Colonic mucosa (tissue), 4 donors: ENCODE results near the gene C22orf15. TPM values are rescaled to one million over a fixed set of nuclear protein-coding genes. Genes with fewer than 3 reads are reported as not detected.
A peak's percentile ranks its signal among the peaks of the same experiment; 100 is the strongest.

Source experiments
- DNase-seq: peaks from one replicate; pipeline ENCODE4 v3.0.0-alpha.2; 2020
- H3K27ac ChIP-seq: fragments of 200-600 bp; one replicate; pipeline ENCODE4 v1.8.0; 2021
- H3K27me3 ChIP-seq: fragments of 200-600 bp; one replicate; pipeline ENCODE4 v1.8.0; 2021
- H3K36me3 ChIP-seq: fragments of 200-600 bp; one replicate; pipeline ENCODE4 v1.8.0; 2021
- H3K4me1 ChIP-seq: fragments of 200-600 bp; one replicate; pipeline ENCODE4 v1.8.0; 2021; ENCODE audit warnings: mild to moderate bottlenecking
- H3K4me3 ChIP-seq: fragments of 200-600 bp; one replicate; pipeline ENCODE4 v1.8.0; 2021
- H3K9ac ChIP-seq, 2 donors: one replicate each; pipeline ENCODE4 v1.7.0; 2013; ENCODE audit warnings: control low read depth in 2 of 2, low read depth in 2 of 2, low read length in 2 of 2
- H3K9me3 ChIP-seq: fragments of 200-600 bp; one replicate; pipeline ENCODE4 v1.8.0; 2021
- intact Hi-C: fragments of 100-400 bp; cut with DNase I; formaldehyde crosslinking; loops from one replicate; pipeline ENCODE4 v1.14.1; 2022
- total RNA-seq, 2 donors: library from RNA; stranded (reverse); fragmentation: NEBNext Ultra II Directional in 1 of 2; extraction: Animal tissue kit (Norgen Biotek cat#: 25700) in 1 of 2; gene quantifications; one replicate each; pipeline ENCODE4 v1.2.1, GENCODE V29; 2021
- TF ChIP-seq, protein P1 (sequence below): fragments of 200-600 bp; IDR thresholded peaks from one replicate; pipeline ENCODE4 v1.8.0; 2022; ENCODE audit warnings: antibody characterized with exemption, mild to moderate bottlenecking
- donor health status: healthy.
- donor health status: DM: no; HTN: no; CAD: no.
- donor health status: DM: no; HTN: no; CAD: no.

The C22orf15 gene
- total RNA-seq, 2 donors from 2014 or later, result not detected

DNA sequence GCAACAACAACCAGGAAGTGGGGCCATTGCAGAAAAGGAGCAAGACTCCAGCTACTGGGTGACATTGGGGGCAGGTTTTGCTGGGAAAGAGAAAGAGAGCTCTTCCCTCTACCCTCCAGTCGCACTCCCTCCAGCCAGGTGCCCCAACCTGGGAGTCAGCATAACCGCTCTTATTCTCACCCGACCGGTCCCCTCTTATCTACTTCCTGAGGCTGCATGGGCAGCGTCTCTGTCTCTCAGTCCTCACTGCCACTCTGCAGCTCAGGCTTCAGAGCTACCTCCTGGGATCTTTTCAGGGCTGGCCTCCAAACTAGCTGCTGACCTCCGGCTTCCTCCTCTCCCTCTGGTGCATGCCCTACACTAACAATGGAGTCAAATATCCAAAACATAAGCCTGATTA, 17.0 kb upstream of the C22orf15 start:
- intact Hi-C loops, result no loop called here
- H3K36me3 ChIP-seq, result no peaks in the 10 kb centered on the region
- H3K9ac ChIP-seq, result no peak overlapping the region
- H3K27ac ChIP-seq, result no peak overlapping the region
- H3K4me1 ChIP-seq, result no peaks in the 10 kb centered on the region
- H3K4me3 ChIP-seq, result no peak overlapping the region
- TF ChIP-seq, protein P1, sequence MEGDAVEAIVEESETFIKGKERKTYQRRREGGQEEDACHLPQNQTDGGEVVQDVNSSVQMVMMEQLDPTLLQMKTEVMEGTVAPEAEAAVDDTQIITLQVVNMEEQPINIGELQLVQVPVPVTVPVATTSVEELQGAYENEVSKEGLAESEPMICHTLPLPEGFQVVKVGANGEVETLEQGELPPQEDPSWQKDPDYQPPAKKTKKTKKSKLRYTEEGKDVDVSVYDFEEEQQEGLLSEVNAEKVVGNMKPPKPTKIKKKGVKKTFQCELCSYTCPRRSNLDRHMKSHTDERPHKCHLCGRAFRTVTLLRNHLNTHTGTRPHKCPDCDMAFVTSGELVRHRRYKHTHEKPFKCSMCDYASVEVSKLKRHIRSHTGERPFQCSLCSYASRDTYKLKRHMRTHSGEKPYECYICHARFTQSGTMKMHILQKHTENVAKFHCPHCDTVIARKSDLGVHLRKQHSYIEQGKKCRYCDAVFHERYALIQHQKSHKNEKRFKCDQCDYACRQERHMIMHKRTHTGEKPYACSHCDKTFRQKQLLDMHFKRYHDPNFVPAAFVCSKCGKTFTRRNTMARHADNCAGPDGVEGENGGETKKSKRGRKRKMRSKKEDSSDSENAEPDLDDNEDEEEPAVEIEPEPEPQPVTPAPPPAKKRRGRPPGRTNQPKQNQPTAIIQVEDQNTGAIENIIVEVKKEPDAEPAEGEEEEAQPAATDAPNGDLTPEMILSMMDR, result no peak
- H3K9me3 ChIP-seq, result no peaks in the 10 kb centered on the region
- H3K27me3 ChIP-seq, result no peaks in the 10 kb centered on the region
- DNase-seq, result no peak

DNA sequence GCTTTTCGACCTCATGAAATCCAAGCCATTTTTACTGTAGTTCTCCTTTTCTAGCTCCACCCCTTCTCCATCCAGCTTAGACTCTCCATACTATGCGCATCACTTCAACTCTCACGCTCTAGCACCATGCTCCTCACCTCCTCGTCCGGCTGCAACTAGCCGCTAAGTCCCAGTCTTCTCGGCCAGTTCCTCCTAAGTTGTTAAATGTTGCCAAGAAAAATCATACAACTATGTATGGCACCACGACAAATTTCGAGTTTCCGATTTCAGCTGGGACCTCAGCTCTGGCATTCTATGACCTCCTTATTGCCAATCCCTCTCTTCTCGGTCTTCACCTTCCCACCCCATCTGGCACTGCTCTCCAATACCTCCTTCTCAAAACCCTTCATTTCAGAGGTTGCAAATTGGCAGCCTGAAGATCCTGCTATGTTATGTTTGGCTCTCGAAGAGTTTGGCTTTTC, 12.9 kb upstream of the C22orf15 start:
- H3K4me1 ChIP-seq, result no peaks in the 10 kb centered on the region
- H3K27ac ChIP-seq, result no peak overlapping the region
- intact Hi-C loops, result no loop called here
- H3K9me3 ChIP-seq, result no peaks in the 10 kb centered on the region
- no peaks in the 10 kb centered on the region for H3K36me3 ChIP-seq
- H3K27me3 ChIP-seq, result no peaks in the 10 kb centered on the region
- DNase-seq, result no peak
- TF ChIP-seq, protein P1, result no peak
- H3K9ac ChIP-seq, result no peak overlapping the region
- H3K4me3 ChIP-seq, result no peak overlapping the region

DNA sequence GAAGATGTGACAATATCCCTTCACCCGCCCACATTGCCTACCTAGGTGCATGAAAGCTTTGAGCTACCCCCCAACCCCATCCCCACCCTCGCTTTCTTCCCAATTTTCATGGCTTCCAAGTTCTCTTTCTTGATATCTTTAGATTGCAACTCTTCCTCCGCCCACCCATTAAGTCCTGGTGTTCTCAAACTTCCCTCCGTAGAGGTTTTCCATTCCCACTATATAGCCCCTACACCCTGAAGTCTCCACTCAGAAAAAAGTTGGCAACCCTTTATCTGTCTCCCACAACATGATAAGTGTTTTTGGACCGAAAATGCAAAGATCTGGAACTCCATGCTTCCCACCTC, 12.4 kb upstream of the C22orf15 start:
- intact Hi-C loops, result no loop called here
- Histone ChIP-seq H3K9me3 (no peaks in the 10 kb centered on the region), H3K4me1 (no peaks in the 10 kb centered on the region), H3K27me3 (no peaks in the 10 kb centered on the region), H3K27ac (no peak overlapping the region), H3K36me3 (no peaks in the 10 kb centered on the region), H3K4me3 (peak overlapping the region; percentile 44), H3K9ac (peak overlapping the region; percentile 80 to 82)
- TF ChIP-seq, protein P1, result no peak
- DNase-seq, result no peak

DNA sequence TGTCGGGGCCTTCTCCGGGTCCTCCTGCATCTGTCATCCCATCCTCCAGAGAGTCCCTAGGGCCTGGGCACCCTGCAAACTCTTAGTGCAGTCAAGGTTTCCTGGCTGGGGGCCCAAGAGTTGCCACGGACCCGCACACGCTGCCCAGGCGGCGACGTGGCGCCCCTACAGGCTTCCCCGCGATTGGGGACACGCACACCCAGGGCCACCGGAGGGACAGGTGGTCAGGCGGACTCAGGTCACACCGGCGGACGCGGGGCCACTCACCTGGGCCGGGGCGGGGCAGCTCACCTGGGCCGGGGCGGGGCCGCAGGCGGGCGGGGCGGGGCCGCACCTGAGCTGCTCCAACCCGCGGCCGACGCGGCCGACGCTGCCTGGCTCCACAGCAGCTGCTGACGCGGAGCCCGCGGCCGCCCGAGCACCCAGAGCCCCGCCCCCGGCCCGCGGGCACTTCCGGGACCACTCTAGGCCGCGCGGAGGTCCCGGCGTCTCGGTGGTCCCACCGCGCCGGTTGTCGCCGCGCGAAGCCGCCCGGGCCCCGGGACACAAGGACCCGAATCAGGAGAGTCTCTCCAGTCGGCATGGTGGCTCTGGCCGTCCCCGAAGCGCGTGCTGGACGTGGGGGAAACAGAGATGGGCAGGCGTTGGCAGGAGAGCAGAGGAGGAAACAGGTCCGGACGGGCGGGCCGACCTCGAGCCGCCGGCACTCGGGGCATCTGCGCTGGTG, 11.9 kb upstream of the C22orf15 start, which contains the start of gene ZNF70:
ZNF70 (minus strand) TSS at position 399 of the 727 bp plus-strand sequence. CDS start 5,972 bp downstream, outside the sequence.
- peak; percentile 91 for DNase-seq
- Histone ChIP-seq H3K27ac (peak within 1 kb of the TSS; percentile 92), H3K36me3 (no peaks in the 10 kb centered on the region), H3K4me3 (peak within 1 kb of the TSS; percentile 44), H3K9ac (peak within 1 kb of the TSS; percentile 86 to 87), H3K4me1 (no peaks in the 10 kb centered on the region), H3K9me3 (no peaks in the 10 kb centered on the region), H3K27me3 (no peaks in the 10 kb centered on the region)
- TF ChIP-seq, protein P1, result no peak
- intact Hi-C loops, result no loop called here

DNA sequence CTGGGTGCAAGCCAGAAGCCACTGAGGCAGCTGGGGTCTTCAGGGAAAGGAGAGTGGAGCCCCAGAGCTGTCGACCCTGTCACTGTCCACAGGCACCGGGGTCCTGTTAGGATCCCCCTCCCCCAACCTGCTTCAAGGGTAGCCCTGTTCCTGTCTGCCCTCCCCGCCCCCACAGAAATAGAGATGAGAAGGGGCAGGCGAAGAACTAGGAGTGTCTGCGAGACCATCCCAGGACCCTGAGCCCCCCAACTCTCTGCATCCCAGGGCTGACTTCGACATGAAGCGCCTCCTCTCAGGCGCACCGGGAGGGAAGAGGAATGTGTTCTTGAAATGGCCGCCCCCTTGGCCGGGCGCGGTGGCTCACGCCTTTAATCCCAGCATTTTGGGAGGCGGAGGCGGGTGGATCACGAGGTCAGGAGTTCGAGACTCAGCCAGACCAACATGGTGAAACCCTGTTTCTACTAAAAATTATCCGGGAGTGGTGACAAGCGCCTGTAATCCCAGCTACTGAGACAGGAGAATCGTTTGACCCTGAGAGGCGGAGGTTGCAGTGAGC, 11.3 kb upstream of the C22orf15 start:
- H3K27ac ChIP-seq, result peak overlapping the region; percentile 92
- intact Hi-C loops, result no loop called here
- no peaks in the 10 kb centered on the region for H3K36me3 ChIP-seq
- H3K4me1 ChIP-seq, result no peaks in the 10 kb centered on the region
- peak; percentile 59 for DNase-seq
- peak overlapping the region; percentile 86 to 87 for H3K9ac ChIP-seq
- H3K4me3 ChIP-seq, result peak overlapping the region; percentile 44
- TF ChIP-seq, protein P1, result no peak
- no peaks in the 10 kb centered on the region for H3K9me3 ChIP-seq
- no peaks in the 10 kb centered on the region for H3K27me3 ChIP-seq
